ENCODE measurements around the gene VEZT.

DNA sequence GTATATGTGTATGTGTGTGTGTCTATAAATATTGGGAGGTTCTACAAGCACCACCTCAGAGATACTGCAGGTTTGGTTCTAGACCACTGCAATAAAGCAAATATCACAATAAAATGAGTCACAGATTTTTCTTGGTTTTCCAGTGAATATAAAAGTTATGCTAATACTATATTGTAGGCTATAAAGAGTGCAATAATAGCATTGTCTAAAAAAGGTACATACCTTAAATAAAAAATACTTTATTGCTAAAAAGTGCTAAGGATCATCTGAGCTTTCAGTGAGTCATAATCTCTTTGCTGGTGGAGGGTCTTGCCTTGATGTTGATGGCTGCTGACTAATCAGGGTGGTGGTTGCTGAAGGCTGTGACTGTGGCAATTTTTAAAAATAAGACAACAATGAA lies 111.1 kb downstream of the VEZT start:
- TF ChIP-seq, protein P1, sequence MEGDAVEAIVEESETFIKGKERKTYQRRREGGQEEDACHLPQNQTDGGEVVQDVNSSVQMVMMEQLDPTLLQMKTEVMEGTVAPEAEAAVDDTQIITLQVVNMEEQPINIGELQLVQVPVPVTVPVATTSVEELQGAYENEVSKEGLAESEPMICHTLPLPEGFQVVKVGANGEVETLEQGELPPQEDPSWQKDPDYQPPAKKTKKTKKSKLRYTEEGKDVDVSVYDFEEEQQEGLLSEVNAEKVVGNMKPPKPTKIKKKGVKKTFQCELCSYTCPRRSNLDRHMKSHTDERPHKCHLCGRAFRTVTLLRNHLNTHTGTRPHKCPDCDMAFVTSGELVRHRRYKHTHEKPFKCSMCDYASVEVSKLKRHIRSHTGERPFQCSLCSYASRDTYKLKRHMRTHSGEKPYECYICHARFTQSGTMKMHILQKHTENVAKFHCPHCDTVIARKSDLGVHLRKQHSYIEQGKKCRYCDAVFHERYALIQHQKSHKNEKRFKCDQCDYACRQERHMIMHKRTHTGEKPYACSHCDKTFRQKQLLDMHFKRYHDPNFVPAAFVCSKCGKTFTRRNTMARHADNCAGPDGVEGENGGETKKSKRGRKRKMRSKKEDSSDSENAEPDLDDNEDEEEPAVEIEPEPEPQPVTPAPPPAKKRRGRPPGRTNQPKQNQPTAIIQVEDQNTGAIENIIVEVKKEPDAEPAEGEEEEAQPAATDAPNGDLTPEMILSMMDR (IDR thresholded peaks at IDR 0.05), result no peak
- TF ChIP-seq EP300 (IDR thresholded peaks at IDR 0.05) (no peak), POLR2A (IDR thresholded peaks at IDR 0.05) (no peak)

Measured in ovary (tissue), 3 donors.